HepG2 (cell line): Measurements from ENCODE around the gene RGPD5. TPM values are rescaled to one million over a fixed set of nuclear protein-coding genes. Genes with fewer than 3 reads are reported as not detected.
"Not testable (repeated sequence)": the region's sequence is repeated elsewhere in the genome, so short reads cannot be mapped to it uniquely, and the experiment has no call there.

Experiments
- ATAC-seq: fragments of 200-7000 bp; cut with Tn5 transposase; 3 replicates; pipeline ENCODE4 v1.9.1; 2020; ENCODE audit warnings: mild to moderate bottlenecking, moderate library complexity
- BruUV-seq: library from RNA; stranded (reverse); fragments of 400-500 nt; replicated peaks from 2 replicates; lab custom pipeline; 2021; lab: Mats Ljungman, UMichigan
- CTCF ChIA-PET: fragments of 300-600 bp; formaldehyde crosslinking; extraction: SDS; loops from one replicate; lab custom pipeline; 2021; ENCODE audit warnings: low total read pairs, inconsistent platforms, low intra/inter-chr PET ratio; lab: Yijun Ruan, JAX
- POLR2A ChIA-PET: fragments of 350-600 bp; sonication (Branson Sonifier 250); formaldehyde crosslinking; loops from one replicate; lab custom pipeline; 2020; ENCODE audit warnings: antibody characterized with exemption, inconsistent platforms; lab: Yijun Ruan, JAX
- DNase-seq: peaks from one replicate; pipeline ENCODE4 v3.0.0-alpha.2; 2015; ENCODE audit warnings: low spot score
- FAIRE-seq: peaks from 3 replicates; lab custom pipeline; 2011; peaks lifted over from hg19 to GRCh38; lab: Jason Lieb, UNC
- H2AFZ ChIP-seq: one replicate; pipeline ENCODE4 v1.6.1; 2011; ENCODE audit warnings: low read length, inconsistent platforms
- H3K27ac ChIP-seq: fragments of 300-600 bp; 3 replicates; pipeline ENCODE4 v1.8.0; 2011; ENCODE audit warnings: mixed run types, mild to moderate bottlenecking, mixed read lengths, low read length, inconsistent platforms; ENCODE audit not compliant: insufficient read depth; ENCODE audit errors: extremely low read length
- H3K27me3 ChIP-seq, 2 experiments: fragments of 200-600 bp in 1 of 2; 2 replicates in 1 of 2; 3 replicates in 1 of 2; pipeline versions ENCODE4 v1.6.0 to v1.8.0; 2011; ENCODE audit warnings: low read length in 2 of 2, mild to moderate bottlenecking in 2 of 2, moderate library complexity in 2 of 2, inconsistent platforms in 1 of 2; ENCODE audit not compliant: insufficient read depth in 2 of 2, control insufficient read depth in 1 of 2
- H3K36me3 ChIP-seq, 2 experiments: fragments of 200-600 bp in 1 of 2; replicated peaks in 1 of 2; 2 replicates in 1 of 2; 3 replicates in 1 of 2; pipeline versions ENCODE4 v1.5.1 to v1.8.0; 2011; ENCODE audit warnings: low read length in 2 of 2, inconsistent platforms in 1 of 2; ENCODE audit not compliant: insufficient read depth in 2 of 2, control insufficient read depth in 1 of 2
- H3K4me1 ChIP-seq: 2 replicates; pipeline ENCODE4 v1.5.1; 2012; ENCODE audit warnings: low read length, inconsistent platforms; ENCODE audit not compliant: insufficient read depth
- H3K4me2 ChIP-seq: 2 replicates; pipeline ENCODE4 v1.6.0; 2011; ENCODE audit warnings: low read depth, low read length, inconsistent platforms
- H3K4me3 ChIP-seq, 3 experiments: fragments of 200-600 bp in 1 of 3; sonication (generic), shearing (Covaris generic) in 1 of 3; replicated peaks in 1 of 3; 2 replicates each; pipeline ENCODE4 v1.5.1; 2011 to 2016; ENCODE audit warnings: low read length in 3 of 3, inconsistent platforms in 2 of 3, low read depth in 2 of 3, mild to moderate bottlenecking in 2 of 3, control low read depth in 1 of 3, mixed read lengths in 1 of 3; ENCODE audit not compliant: insufficient read depth in 1 of 3
- H3K79me2 ChIP-seq: one replicate; pipeline ENCODE4 v1.6.1; 2011; ENCODE audit warnings: low read length, inconsistent platforms; ENCODE audit not compliant: insufficient read depth
- H3K9ac ChIP-seq: 2 replicates; pipeline ENCODE4 v1.6.0; 2011; ENCODE audit warnings: mild to moderate bottlenecking, low read depth, low read length, inconsistent platforms; ENCODE audit not compliant: insufficient read depth
- H3K9me3 ChIP-seq: 2 replicates; pipeline ENCODE4 v1.5.1; 2012; ENCODE audit warnings: mild to moderate bottlenecking, low read length
- H4K20me1 ChIP-seq: 2 replicates; pipeline ENCODE4 v1.6.0; 2011; ENCODE audit warnings: inconsistent platforms, mild to moderate bottlenecking, low read length, moderate library complexity; ENCODE audit not compliant: insufficient read depth
- WGBS: methylation state at CpG from one replicate; pipeline ENCODE4 v1.1.6; 2017; ENCODE audit warnings: low lambda C conversion rate; 5-methylcytosine and 5-hydroxymethylcytosine counted together
- in situ Hi-C: cut with HindIII; loops from 2 replicates; pipeline ENCODE4 v1.10.0; 2017; ENCODE audit warnings: low pct_unique_long_range_greater_than_20kb; ENCODE audit not compliant: extremely low pct_ligation_motif_present
- intact Hi-C: fragments of 100-400 bp; cut with micrococcal nuclease; formaldehyde crosslinking; loops from one replicate; pipeline ENCODE4 v1.10.0; 2022; ENCODE audit not compliant: unreplicated experiment
- polyA plus RNA-seq, 8 experiments: library from polyadenylated mRNA; depleted of rRNA in 3 of 8; stranded (reverse) in 7 of 8; unstranded in 1 of 8; fragments of >200 nt; fragmentation: Illumina TruSeq in 4 of 8; extraction: Trizol in 4 of 8; gene quantifications; 2 replicates each; pipeline versions ENCODE4 v1.2.1 to v1.2.3, GENCODE V29; 2011 to 2016; ENCODE audit warnings: low read depth in 4 of 8, missing spikeins in 1 of 8, mixed read lengths in 1 of 8; ENCODE audit not compliant: insufficient read depth in 1 of 8
- total RNA-seq, 5 experiments: library from RNA; depleted of rRNA; stranded (reverse); fragments of >200 nt; fragmentation: Illumina TruSeq; extraction: Trizol; gene quantifications; 2 replicates each; pipeline ENCODE4 v1.2.3, GENCODE V29; 2016; ENCODE audit warnings: low read depth in 1 of 5

The RGPD5 gene
- total and polyA plus RNA-seq, 2 of the 13 experiments (the other 11 are each of a cell fraction or from before 2014, with no cell fraction given), result 12.0 to 16.4 TPM

DNA sequence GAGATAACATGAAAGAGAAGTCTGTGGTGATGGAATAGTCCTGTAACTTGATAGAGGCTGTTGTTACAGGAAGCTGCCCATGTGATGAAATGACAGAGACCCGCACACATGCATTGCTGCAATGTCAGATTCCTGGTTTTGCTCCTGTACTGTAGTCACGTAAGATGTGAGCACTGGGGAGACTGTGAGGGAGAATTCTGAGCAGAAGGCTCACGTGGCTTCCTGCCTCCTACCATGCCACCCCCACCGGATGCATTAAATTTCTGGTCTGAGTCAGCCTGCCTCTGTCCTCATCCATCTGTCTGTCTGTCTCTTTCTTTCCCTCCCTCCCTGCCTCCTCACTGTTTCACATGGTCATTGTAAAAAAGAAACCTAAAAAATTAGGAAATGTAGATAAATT lies 102.1 kb downstream of the RGPD5 start:
- not testable (repeated sequence) for FAIRE-seq, BruUV-seq

DNA sequence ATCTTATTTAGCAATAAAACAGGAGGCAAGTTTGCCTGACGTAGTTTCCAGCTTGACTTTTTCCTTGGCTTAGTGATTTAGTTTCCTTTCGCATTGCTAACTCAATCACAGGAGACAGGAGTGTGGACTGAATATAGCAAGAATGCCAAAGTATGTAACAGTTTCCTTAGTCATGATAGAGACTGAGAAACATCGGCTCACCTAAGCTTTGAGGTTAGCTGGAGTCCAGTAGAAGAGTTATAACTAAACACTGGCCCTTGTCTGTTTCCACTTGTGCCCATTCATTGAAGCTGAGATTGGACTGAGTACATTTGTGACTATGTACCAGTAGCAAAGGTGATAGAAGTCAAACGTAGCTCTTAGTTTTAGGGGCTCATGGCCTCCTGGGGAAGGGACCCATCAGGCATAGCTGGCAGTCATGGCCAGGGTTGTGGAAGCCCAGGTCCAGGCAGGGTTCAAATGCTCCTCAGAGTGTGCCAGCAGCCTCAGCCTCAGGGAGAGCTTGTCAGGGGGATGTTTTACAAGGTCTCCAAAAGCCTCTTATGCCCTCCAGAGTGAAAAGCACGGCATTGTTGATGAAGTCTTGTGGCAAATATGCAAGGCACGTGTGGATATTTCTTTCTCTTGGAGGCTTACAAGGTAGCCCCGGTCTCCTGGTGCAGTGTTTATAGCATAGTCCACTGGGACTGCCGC lies 103.8 kb downstream of the RGPD5 start:
- H3K4me2 ChIP-seq, H3K4me3 ChIP-seq, intact Hi-C loops, H2AFZ ChIP-seq, H3K79me2 ChIP-seq, CTCF ChIA-PET, H3K4me1 ChIP-seq, H3K27me3 ChIP-seq, H3K9me3 ChIP-seq, POLR2A ChIA-PET, FAIRE-seq, BruUV-seq, H3K9ac ChIP-seq, in situ Hi-C loops, H3K36me3 ChIP-seq, H3K27ac ChIP-seq, H4K20me1 ChIP-seq, DNase-seq, ATAC-seq: not testable (repeated sequence)
- no CpG with 5 or more reads among the region's 8 CpGs for WGBS

More for the DNA sequence above, 102.1 kb downstream of the RGPD5 start:
- H3K36me3 ChIP-seq, H3K79me2 ChIP-seq, H3K4me1 ChIP-seq, DNase-seq, H2AFZ ChIP-seq, H3K4me3 ChIP-seq, intact Hi-C loops, H3K9me3 ChIP-seq, H3K4me2 ChIP-seq, H3K9ac ChIP-seq, CTCF ChIA-PET, H4K20me1 ChIP-seq, POLR2A ChIA-PET, H3K27ac ChIP-seq, in situ Hi-C loops, H3K27me3 ChIP-seq: not testable (repeated sequence)
- peak; percentile 17; the same call in 1 of the 3 replicates for ATAC-seq
- no CpG with 5 or more reads among the region's 4 CpGs for WGBS

DNA sequence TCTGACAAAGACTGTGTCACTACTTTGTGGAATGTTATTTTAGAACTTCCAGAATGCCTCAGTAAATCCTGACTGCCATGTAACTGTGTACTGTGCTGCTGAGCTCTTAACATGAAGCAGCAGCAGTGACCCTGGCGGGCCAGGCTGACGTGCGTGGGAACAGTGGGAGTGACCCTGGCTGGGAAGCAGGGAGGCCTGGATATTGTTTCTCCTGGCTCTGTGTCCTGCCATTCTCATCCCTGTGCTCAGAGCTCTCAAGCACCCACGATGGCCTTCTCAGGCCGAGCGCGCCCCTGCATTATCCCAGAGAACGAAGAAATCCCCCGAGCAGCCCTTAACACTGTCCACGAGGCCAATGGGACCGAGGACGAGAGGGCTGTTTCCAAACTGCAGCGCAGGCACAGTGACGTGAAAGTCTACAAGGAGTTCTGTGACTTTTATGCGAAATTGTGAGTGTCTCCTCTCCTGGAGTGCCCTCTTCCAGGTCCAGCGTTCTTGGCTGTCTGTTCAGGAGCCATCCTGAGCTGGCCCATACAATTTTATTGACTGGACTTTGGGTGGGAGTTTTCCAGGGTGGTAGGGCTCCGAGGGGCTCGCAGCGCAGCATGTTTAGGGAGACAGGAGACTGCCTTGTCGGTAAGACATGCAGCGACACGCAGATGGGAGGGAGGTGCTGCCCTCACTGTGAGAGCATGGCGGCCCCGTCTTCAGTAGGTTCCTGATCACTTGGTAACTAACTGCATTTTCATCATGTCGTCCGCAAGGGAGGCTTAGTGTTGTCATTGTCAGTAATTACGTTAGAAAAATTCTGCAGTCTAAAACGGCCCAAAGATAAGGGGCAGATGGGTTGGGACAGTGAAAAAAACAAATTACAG lies 104.6 kb downstream of the RGPD5 start, which contains the start of gene LIMS3:
Gene LIMS3 (plus strand): TSS at position 227 of the 875 bp plus-strand sequence. CDS start 41 bp downstream, at position 268.
- H3K9me3 ChIP-seq, CTCF ChIA-PET, BruUV-seq, POLR2A ChIA-PET, H3K9ac ChIP-seq, H3K4me1 ChIP-seq, H4K20me1 ChIP-seq, H3K27me3 ChIP-seq, DNase-seq, H3K79me2 ChIP-seq, H2AFZ ChIP-seq, H3K4me2 ChIP-seq, H3K36me3 ChIP-seq, in situ Hi-C loops, H3K4me3 ChIP-seq, intact Hi-C loops, H3K27ac ChIP-seq, FAIRE-seq: not testable (repeated sequence)
- no CpG with 5 or more reads among the region's 28 CpGs for WGBS
- ATAC-seq, result peak; percentile 68

DNA sequence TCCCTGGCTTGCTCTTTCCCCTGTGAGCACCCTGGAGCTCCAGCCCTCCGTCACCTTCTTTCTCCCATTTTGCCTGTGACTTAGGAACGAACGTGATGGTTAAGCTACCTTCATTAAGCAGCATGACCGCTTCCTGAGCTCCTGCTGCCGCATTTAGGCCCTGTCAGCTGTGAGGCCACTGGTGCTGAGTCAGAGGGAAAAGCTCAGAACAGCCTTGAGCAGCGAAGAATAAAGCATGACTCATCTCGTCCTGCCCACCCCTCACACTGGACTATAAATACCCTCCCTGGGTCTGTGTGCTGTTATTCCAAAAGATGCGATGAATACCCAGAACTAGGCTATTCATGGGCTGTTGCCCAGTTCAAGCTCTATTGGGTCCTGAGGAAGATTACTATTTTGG lies 111.7 kb downstream of the RGPD5 start:
- no CpG with 5 or more reads among the region's 8 CpGs for WGBS
- POLR2A ChIA-PET, H3K36me3 ChIP-seq, H3K9ac ChIP-seq, FAIRE-seq, DNase-seq, H2AFZ ChIP-seq, CTCF ChIA-PET, H3K79me2 ChIP-seq, in situ Hi-C loops, intact Hi-C loops, H3K4me1 ChIP-seq, H3K4me3 ChIP-seq, H3K9me3 ChIP-seq, H3K27me3 ChIP-seq, H4K20me1 ChIP-seq, H3K4me2 ChIP-seq, BruUV-seq, H3K27ac ChIP-seq: not testable (repeated sequence)
- peak; percentile 80 for ATAC-seq
